ENCODE data around the gene OLFML2B.
"Not testable (repeated sequence)": the region's sequence is repeated elsewhere in the genome, so short reads cannot be mapped to it uniquely, and the experiment has no call there.

The OLFML2B gene

GRCh38 chr1:162033428-162033827, 9.8 kb upstream of the OLFML2B start:
- no peak for DNase-seq

- no peak for DNase-seq
These were observed 7.2 kb upstream of the OLFML2B start for GRCh38 chr1:162030759-162031280.

DNA sequence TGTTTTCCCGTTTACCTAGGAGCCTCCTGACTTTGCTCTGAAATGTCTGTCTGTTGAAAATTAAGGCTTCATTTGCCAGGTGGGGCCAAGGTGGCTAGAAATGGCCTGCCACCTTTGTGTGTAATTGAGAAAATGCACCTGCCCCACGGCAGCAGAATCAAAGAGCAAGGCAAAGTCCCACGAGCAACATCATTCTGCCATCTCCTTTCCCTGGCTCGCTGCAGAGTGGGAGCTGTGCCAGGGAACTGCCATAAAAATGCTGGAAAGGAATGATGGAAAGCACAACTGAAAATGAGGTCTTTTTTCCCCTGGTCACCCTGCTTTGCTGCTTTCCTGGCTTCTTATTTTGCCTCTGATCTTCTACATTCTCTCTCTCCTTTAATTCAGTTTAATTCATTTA, 5.5 kb upstream of the OLFML2B start:
- no peak for DNase-seq

DNA sequence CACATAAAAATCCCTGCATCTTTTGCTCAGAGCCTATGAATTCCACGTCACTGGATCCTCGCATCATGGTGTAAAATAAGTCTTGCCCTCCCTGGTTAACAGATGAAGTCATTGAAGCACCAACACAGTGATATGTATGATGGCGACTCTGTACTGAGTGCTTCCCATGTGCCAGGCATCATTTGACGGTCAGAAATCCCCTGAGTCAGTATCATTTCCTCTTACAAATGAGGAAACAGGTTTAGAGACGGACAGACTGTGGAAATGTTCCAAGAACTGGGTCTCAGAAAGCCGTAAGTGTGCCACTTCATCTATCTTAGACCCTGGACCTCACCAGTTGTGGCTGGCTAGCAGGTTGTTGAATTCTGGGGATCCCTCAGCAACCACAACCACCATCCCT, 5.1 kb upstream of the OLFML2B start:
- DNase-seq, result no peak

DNA sequence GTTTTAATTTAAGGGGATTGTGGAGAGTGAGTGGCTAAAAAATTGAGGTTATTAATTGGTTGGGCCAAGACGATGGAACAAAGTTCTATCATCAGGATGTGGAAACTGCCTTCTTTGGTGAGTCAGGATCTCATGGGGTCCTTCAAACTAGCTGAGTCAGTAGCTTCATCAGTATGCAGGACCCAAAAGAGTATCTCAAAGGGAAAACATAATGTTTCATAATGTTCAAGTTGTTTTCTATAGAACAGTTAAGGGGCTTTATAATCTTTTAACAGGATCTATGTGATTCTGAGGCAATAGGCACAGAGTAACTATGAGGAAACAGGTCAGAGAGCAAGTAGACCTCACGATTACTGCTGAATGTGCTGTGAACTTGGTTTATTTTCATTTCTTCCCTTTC, 3.2 kb upstream of the OLFML2B start:
- DNase-seq, result no peak

DNA sequence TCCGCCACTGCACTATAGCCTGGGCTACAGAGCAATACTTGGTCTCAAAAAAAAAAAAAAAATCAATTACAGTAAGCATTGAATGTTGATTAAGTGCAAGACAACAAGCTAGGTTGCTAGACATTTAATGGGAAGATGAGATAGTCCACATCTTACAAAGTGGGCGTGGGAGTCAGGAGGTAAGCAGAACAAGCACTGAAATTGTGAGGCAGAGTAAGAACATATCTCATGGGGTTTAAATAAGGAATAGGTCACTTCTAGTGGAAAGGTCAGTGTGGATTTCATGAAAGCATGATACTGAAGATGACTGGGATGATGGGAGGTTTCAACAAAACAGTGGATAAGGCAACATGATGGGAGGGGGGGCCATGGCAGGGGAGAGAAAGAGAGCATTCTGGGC, 1.9 kb upstream of the OLFML2B start:
- DNase-seq, result no peak

GRCh38 chr1:162023181-162023546, 505 bp downstream of the OLFML2B start:
- DNase-seq, result no peak

- DNase-seq, result no peak
These were observed 1.0 kb downstream of the OLFML2B start for GRCh38 chr1:162022626-162023025.

DNA sequence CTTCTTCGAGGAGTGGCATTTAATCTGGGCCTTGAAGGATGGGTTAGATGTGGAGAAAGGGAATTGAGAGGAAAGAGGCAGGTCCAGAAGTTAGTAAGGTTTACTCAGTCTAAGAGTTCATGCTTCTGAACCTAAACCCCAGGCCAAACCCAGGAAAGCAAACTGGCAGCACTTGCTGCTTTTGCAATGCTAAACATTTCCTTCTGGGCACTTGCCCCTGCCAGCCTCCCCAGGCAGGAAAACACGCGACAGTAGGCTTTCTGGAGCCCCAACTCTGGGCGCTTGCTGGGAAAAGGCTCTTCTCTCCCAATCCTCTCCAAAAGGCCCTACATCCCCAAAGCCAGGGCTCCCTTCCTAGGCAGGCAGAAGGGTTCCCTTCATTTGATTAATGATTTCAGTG, 2.5 kb downstream of the OLFML2B start:
- no peak for DNase-seq

DNA sequence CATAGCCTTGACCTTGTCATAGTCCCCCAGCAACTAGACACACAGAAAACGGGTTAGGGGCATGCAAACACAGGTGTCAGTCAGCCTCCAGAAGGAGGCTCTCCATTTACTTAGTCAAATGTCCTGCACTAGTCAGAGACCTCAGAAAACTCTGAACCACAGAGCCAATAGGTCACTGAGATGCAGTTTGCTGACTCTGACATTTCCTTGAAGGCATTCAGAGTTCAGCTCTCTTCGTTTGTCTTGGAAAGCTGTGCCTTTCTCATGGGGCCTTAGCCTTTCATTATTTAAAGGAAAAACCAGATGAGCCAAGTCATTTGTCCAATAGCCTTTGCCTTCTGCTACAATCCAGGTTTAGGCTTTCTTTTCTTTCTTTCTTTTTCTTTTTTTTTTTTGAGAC, 3.5 kb downstream of the OLFML2B start:
- no peak for DNase-seq

GRCh38 chr1:162019446-162019845, 4.2 kb downstream of the OLFML2B start:
- DNase-seq, result no peak

DNA sequence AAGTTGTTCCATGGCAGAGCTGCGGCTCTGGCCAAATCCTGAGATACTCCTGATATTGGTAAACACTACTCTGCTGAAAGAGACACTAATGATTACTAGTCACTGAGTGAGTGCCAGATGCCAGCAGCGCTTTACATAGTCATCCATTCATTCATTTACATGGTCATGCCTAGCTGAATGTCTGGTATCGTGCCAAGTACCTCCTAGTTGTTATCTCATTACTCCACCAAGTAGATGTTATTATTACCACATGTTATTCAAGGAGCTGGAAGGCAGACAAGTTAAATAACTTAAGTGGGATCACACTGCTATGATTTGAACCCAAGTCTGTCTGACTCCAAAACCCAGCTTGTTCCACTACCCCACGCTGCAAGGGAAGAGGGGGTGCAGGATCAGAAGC, 4.7 kb downstream of the OLFML2B start:
- no peak for DNase-seq

GRCh38 chr1:162018418-162018817, 5.3 kb downstream of the OLFML2B start:
- DNase-seq, result no peak

- not testable (repeated sequence) for DNase-seq
These were observed 5.9 kb downstream of the OLFML2B start for GRCh38 chr1:162017791-162018190.

- no peak for DNase-seq
These were observed 7.0 kb downstream of the OLFML2B start for GRCh38 chr1:162016631-162017030.

GRCh38 chr1:162015196-162015595, 8.5 kb downstream of the OLFML2B start:
- DNase-seq, result no peak

- DNase-seq, result no peak
These were observed 9.5 kb downstream of the OLFML2B start for GRCh38 chr1:162014202-162014601.

GRCh38 chr1:162013289-162013688, 10.4 kb downstream of the OLFML2B start:
- DNase-seq, result no peak

DNA sequence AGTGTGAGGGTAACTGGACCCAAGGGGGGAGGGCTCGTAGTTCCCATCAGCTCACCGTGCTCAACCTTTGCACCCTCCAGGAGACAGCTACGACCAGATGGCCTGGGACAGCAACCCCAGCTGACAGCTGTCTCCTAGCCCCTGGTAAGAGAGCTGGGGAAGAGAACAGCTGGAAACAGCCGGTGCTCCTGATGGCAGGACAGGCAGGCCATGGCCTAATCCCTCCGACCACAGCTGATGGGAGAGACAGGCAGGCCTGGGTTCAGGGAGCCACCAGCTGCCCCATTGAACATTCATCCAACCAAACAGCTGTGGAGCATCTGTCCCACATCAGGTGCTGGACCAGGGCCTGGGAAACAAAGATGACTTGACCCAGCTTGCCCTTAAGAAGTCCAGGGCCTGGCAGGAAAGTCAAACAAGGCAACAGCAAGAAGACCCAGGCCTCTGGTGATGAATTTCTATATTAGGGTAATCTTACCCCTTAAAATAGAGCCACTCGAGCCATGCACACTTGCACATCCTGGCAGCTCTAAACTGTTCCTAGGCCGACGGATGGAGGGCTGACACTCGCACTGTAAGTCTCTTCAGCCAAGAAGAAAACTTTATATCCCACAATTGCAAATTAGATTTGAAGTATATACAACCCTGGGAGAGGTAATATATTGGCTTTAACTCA, 12.2 kb downstream of the OLFML2B start:
- no peak for DNase-seq

DNA sequence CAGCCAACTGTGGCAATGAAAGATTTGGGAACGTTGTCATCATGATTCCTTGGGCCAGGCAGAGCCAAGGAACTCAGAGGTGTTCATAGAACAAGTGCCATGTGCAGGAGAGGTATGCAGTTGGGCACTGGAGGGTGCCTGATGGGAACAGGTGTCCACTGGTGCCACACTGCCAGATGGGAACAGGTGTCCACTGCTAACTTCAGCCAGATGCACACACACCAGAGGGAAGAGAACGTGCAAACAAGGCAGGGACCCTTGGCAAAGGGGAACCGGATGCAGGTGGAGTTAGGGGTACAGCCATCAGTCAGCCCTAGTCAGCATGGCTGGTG, 13.5 kb downstream of the OLFML2B start:
- no peak for DNase-seq

DNA sequence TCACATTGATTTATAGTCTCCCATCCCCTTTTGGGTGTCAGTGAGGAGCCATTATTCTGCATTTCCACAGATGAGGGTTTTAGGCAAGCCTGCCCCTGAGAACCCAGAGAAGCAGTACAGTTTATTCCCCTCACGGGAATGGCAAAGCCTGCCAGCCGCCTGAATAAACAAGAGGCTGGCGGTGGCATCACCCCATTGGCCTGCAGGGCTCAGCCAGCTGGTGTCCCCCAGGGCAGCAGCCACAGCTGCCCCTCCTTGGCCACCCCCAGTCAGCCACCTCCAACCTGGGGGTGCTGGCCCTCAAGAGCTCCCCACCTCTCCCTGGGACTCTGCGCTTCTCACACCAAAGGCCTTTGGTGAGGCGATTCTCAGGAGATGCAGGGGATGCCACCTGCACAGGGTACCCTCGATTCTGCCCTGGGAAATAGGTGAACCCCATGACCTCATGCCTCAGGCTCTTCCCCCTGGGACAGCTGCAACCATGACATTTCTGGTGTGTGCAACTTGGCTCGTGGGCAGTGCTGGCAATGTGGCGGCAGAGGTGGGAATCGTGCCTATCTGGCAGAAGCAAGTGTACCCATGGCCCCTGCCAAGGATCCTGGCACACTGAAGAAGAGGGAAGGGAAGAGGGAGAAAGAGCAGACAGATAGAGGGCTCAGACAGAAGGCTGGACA, 14.0 kb downstream of the OLFML2B start:
- no peak for DNase-seq

DNA sequence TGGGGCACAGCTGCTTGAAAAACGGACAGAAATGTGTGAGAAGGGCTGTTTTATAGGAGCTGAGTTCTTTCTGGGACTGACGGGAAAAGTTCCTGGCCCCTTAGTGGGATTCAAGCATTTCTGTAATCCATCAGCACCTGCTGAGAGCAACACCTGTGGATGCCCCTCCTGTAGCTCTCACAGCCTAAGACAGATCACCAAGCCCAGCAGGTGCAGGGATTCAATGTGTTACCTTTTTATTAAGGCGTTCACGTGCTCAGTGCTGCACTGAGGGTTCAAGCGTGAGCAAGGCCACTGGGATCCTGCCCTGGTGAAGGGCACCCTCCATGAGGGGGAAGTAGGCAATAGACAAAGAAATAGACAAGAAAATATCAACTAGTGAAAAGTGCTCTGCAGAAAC, 14.9 kb downstream of the OLFML2B start:
- DNase-seq, result no peak

GRCh38 chr1:162007466-162007865, 16.2 kb downstream of the OLFML2B start:
- DNase-seq, result no peak

GRCh38 chr1:162006081-162006480, 17.6 kb downstream of the OLFML2B start:
- no peak for DNase-seq

DNA sequence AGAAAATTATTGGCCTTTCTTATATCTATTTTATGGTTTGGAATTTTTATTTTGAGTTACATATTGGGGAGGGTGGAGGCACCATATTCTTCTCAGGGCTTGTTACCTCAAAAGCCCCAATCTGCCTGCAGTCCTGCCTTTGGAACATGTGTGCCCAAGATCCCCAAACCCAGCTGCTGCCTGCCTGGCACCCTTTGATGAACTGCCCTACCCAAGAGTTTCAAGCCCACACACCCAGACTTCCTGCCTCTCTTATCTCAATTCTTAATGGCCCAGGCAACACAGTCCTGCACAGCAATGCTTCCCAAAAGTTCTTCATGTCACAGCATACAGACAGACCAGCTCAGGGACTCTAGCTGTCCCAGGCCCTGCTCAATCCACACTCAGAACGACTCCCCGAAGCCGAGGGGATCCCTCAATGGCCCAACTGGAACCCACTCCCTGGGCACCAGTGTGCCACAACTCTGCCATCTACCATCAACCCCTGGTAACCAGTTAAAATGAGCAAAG, 19.2 kb downstream of the OLFML2B start:
- DNase-seq, result no peak

Measured in activated CD4-positive, alpha-beta T cell treated with anti-CD3 and anti-CD28 coated beads for 1 hour (primary cell).